SU-DHL-6 (cell line): ENCODE measurements around the gene AGPAT2.

Experiments used
- H2AFZ ChIP-seq: fragments of 200-600 bp; sonication (generic); 2 replicates; pipeline ENCODE4 v1.6.1; 2014; ENCODE audit warnings: low read depth, mild to moderate bottlenecking, moderate library complexity, mixed read lengths, antibody characterized with exemption, low read length; ENCODE audit not compliant: severe bottlenecking
- H3F3A ChIP-seq: fragments of 200-600 bp; shearing (Covaris generic); 2 replicates; pipeline ENCODE4 v1.6.0; 2016; ENCODE audit warnings: antibody characterized with exemption, mild to moderate bottlenecking; ENCODE audit not compliant: insufficient read depth
- H3K27ac ChIP-seq: fragments of 200-600 bp; sonication (generic); 2 replicates; pipeline ENCODE4 v1.5.1; 2016; ENCODE audit warnings: low read depth, mild to moderate bottlenecking, low read length, moderate library complexity, mixed read lengths
- H3K27me3 ChIP-seq: fragments of 200-600 bp; sonication (generic), shearing (Covaris generic); 2 replicates; pipeline ENCODE4 v1.6.0; 2014; ENCODE audit warnings: mild to moderate bottlenecking, low read length
- H3K36me3 ChIP-seq: fragments of 200-600 bp; sonication (generic); 2 replicates; pipeline ENCODE4 v1.6.1; 2014; ENCODE audit warnings: mild to moderate bottlenecking, low read length, mixed read lengths
- H3K4me2 ChIP-seq: fragments of 300-600, 200-600 bp; shearing (Covaris generic), sonication (generic); 2 replicates; pipeline ENCODE4 v1.6.0; 2014; ENCODE audit warnings: low read length, low read depth, mild to moderate bottlenecking; ENCODE audit not compliant: poor library complexity, severe bottlenecking
- H3K4me3 ChIP-seq: fragments of 200-600 bp; sonication (generic); 2 replicates; pipeline ENCODE4 v1.5.1; 2014; ENCODE audit warnings: antibody characterized with exemption, low read length, mild to moderate bottlenecking, mixed read lengths; ENCODE audit not compliant: insufficient read depth, poor library complexity, severe bottlenecking
- H3K79me2 ChIP-seq: fragments of 200-600 bp; sonication (generic); 2 replicates; pipeline ENCODE4 v1.6.1; 2014; ENCODE audit warnings: mild to moderate bottlenecking, low read length, moderate library complexity; ENCODE audit not compliant: insufficient read depth
- H3K9ac ChIP-seq: fragments of 200-600 bp; sonication (generic); 2 replicates; pipeline ENCODE4 v1.7.0; 2014; ENCODE audit warnings: mild to moderate bottlenecking, low read length
- H3K9me2 ChIP-seq: fragments of 200-600 bp; sonication (generic); replicated peaks from 2 replicates; pipeline ENCODE4 v1.6.1; 2014; ENCODE audit warnings: low read length; ENCODE audit not compliant: insufficient read depth
- H3K9me3 ChIP-seq: fragments of 200-600 bp; sonication (generic); 2 replicates; pipeline ENCODE4 v1.6.1; 2014; ENCODE audit warnings: low read length, mixed read lengths; ENCODE audit not compliant: insufficient read depth
- H4K20me1 ChIP-seq: fragments of 200-600 bp; sonication (generic); 2 replicates; pipeline ENCODE4 v1.6.1; 2014; ENCODE audit warnings: low read depth, mild to moderate bottlenecking, antibody characterized with exemption, low read length, moderate library complexity, mixed read lengths
- CTCF ChIP-seq: fragments of 200-600 bp; sonication (generic); IDR thresholded peaks from one replicate; pipeline ENCODE4 v1.5.1; 2017; ENCODE audit warnings: antibody characterized with exemption, mild to moderate bottlenecking, low read length, moderate library complexity; ENCODE audit not compliant: insufficient read depth, poor library complexity, severe bottlenecking
- EZH2phosphoT487 ChIP-seq: fragments of 200-600 bp; sonication (generic), shearing (Covaris generic); conservative IDR thresholded peaks from 2 replicates; pipeline ENCODE4 v1.6.1; 2018; ENCODE audit warnings: mild to moderate bottlenecking, antibody characterized with exemption, low read length, moderate library complexity, mixed read lengths

The AGPAT2 gene

GRCh38 chr9:136656183-136656738, 31.0 kb downstream of the AGPAT2 start:
- Histone ChIP-seq H4K20me1 (no peaks in the 10 kb centered on the region), H3K9ac (no peak overlapping the region), H3K9me2 (no peaks in the 10 kb centered on the region), H3K27me3 (no peaks in the 10 kb centered on the region), H3K79me2 (no peaks in the 10 kb centered on the region), H3K9me3 (no peaks in the 10 kb centered on the region), H3K4me3 (no peak overlapping the region), H3K36me3 (no peaks in the 10 kb centered on the region), H3F3A (no peaks in the 10 kb centered on the region), H3K4me2 (no peak overlapping the region), H2AFZ (no peak overlapping the region), H3K27ac (no peak overlapping the region)
- TF ChIP-seq EZH2phosphoT487 (no peak), CTCF (no peak)

DNA sequence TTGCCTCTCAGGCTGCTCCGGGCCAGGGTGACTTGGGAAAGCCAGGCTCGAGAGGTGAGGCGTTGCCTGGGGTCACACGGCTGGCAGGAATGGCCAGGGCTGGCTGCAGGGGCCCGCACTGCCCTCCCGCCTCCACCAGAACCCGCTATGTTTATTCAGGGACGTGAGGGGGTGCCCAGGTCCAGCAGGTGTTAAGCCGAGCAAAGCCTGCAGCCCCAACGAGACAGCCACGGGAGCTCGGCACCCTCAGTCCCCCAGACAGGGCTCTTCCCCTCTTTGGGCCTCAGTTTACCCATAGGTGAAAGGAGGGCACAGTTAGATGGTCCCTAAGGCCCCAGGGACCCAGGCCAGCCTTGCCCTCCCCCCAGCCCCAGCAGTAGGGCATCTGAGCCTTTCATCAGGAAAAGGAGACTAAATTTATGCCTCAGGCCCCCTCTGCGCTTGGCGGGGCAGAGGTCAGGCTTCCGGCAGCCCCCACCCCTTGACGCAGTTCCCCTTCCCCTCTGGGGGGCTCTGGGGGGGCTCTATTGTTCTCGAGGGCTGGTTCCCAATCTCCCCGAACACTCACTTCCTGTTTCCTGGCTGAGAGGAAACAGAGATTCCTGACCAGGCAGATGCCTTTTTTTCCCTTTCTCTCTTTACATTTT, 31.6 kb downstream of the AGPAT2 start:
- no peaks in the 10 kb centered on the region for H3K36me3 ChIP-seq
- H3K9me3 ChIP-seq, result no peaks in the 10 kb centered on the region
- no peaks in the 10 kb centered on the region for H3K79me2 ChIP-seq
- no peaks in the 10 kb centered on the region for H3F3A ChIP-seq
- H3K9me2 ChIP-seq, result no peaks in the 10 kb centered on the region
- no peaks in the 10 kb centered on the region for H3K27me3 ChIP-seq
- H3K4me2 ChIP-seq, result no peak overlapping the region
- no peak for TF ChIP-seq EZH2phosphoT487
- TF ChIP-seq CTCF, result no peak
- H3K27ac ChIP-seq, result no peak overlapping the region
- no peak overlapping the region for H3K9ac ChIP-seq
- no peak overlapping the region for H3K4me3 ChIP-seq
- H4K20me1 ChIP-seq, result no peaks in the 10 kb centered on the region
- H2AFZ ChIP-seq, result no peak overlapping the region

DNA sequence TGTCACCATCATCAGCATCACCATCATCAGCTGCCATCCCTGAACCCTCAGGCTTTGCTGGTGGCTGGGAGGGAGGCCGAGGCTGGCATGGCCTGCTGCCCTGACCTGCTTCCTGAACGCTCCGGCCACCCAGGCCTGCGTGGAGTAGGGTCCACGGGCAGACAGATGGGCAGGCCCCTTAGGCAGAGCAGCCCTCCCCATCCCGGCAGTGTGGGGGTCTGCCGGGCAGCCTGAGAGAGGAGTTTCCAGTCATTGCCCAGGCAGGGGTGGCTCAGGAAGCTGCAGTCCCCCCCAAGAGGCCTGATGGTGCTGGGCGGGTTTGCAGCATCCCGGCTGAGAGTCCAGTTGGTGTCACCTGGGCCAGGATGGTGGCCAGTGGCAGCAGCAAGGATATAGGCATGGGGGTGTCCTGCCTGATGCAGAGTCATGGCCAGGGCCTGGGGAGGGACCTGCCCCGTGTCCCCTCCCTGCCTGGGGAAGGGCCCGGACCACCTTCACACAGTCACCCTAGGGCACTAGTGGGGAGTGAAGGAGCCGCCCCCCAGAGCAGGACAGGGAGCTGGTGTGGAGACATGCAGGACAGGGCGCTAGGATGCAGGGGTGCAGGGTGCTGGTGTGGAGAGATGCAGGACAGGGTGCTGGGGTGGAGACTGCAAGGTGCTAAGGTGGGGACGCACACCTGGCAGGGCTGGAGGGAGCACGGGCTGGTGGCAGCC, 32.3 kb downstream of the AGPAT2 start:
- Histone ChIP-seq H3F3A (no peaks in the 10 kb centered on the region), H3K9me3 (no peaks in the 10 kb centered on the region), H2AFZ (no peak overlapping the region), H3K27ac (no peak overlapping the region), H4K20me1 (no peaks in the 10 kb centered on the region), H3K79me2 (no peaks in the 10 kb centered on the region), H3K36me3 (no peaks in the 10 kb centered on the region), H3K4me3 (no peak overlapping the region), H3K4me2 (no peak overlapping the region), H3K9ac (no peak overlapping the region), H3K27me3 (no peaks in the 10 kb centered on the region), H3K9me2 (no peaks in the 10 kb centered on the region)
- TF ChIP-seq CTCF (no peak), EZH2phosphoT487 (no peak)
